SK-N-DZ (cell line): Measurements from ENCODE around the gene AP1M1.

ENCODE experiments used
- DNase-seq: peaks from one replicate; pipeline ENCODE4 v3.0.0-alpha.2; 2015; ENCODE audit warnings: low spot score

AP1M1 gene

DNA sequence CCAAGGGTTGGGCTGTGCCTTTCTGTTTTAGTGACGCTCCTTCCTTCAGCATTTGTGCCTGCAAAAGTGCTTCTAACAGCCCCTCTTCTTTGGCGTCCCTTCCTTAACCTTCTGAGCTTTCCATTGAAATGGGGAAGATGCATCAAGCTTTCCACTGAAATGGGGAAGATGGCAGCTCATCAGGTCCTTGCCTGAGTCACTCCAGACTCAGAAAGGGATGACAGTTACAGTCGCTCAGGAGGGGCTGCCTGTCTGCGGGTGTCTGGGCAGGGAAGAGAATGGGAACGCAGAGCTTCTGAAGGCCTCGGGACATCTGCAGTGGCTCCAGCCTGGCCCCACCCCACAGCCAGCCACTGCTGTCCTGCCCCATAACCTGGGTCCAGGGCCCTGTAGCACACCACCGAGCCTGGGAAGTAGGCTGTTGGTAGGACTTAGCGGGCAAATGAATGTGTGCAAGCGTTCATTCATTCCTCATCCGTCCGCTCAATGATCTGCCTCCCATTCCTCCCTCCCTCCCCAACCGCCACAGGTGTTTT lies 9.8 kb downstream of the AP1M1 start:
- DNase-seq, result no peak

DNA sequence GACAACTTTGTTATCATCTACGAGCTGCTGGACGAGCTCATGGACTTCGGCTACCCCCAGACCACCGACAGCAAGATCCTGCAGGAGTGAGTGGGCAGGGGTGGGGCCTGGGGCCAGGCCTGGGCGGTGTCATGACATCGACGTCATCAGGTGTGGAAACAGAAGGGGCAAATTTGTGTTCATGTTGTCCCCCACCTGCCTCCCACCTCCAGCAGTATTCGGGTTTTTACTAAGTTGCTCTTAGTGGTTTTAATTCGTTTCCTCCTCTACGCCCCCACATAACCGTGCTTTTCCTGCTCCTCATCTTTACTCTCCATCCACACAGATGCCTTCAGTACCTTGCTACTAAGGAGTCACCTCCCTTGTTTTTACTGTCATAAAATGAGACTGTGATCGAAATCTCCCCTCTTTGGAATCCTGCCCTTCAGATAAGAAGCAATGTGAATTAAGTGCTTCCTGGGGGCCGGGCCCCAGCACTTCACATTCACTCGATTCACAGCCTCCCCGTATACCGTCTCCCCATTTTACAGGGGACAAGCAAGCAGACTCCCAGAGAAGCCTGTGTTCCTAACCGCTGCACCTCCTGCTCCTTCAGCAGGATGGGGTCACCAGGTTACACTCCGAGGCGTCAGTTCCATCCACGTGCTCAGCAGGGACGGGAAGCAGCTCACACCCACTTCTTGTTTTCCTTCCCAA lies 10.5 kb downstream of the AP1M1 start:
- DNase-seq, result no peak

DNA sequence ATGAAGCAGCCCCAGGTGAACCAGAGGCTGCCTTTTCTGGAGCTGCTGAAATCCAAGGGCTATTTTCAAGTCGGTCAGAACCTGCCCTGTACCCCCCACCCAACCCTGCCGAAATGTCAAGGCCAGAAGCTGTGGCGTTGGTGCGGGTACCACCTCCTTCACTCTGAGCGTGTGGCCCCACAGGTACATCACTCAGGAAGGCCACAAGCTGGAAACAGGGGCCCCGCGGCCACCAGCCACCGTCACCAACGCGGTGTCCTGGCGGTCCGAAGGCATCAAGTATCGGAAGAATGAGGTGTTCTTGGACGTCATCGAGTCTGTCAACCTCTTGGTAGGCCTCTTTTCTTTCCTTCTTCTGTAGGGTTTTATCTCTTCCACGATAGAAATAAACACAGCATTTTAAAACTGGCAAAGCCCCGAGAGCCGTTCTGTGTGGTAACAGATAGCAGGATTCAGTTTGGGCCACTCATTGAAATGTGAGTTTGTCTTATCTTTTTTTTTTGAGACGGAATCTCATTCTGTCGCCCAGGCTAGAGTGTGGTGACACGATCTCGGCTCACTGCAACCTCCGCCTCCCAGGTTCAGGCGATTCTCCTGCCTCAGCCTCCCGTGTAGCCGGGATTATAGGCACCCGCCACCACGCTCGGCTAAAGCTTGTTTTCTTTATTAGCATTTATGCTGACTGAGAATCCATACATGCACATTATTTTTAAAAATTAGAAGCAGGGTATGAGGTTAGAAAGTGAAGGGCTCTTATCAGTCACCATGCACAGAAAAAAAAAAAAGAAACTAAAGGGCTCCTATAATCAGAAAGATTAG lies 11.3 kb downstream of the AP1M1 start:
- DNase-seq, result no peak

DNA sequence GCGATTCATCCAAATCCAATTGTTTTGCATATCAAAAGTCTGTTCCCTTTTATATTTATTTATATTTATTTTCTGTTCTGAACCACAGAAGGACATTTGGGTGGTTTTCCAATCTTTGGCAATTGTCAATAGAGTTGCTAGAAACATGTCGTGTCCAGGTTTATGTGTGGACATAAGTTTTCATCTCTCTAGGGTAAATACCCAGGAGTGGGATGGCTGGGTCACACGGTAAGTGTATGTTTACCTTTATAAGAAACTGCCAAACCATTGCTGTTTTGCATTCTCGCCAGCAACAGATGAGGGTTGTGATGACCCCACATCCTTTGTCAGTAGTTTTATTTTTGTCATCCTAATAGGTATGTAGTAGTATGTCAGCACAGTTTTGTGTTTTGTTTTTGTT lies 12.5 kb downstream of the AP1M1 start:
- no peak for DNase-seq

DNA sequence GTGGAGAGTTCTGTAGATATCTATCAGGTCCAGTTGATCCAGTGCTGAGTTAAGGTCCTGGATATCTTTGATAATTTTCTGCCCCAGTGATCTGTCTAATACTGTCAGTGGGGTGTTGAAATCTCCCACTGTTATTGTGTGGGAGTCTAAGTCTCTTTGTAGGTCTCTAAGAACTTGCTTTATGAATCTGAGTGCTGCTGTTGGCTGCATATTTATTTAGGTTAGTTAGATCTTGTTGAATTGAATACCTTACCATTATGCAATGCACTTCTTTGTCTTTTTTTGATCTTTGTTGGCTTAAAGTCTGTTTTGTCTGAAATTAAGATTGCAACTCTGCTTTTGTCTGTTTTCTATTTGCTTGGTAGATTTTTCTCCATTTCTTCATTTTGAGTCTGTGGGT lies 15.4 kb downstream of the AP1M1 start:
- no peak for DNase-seq

DNA sequence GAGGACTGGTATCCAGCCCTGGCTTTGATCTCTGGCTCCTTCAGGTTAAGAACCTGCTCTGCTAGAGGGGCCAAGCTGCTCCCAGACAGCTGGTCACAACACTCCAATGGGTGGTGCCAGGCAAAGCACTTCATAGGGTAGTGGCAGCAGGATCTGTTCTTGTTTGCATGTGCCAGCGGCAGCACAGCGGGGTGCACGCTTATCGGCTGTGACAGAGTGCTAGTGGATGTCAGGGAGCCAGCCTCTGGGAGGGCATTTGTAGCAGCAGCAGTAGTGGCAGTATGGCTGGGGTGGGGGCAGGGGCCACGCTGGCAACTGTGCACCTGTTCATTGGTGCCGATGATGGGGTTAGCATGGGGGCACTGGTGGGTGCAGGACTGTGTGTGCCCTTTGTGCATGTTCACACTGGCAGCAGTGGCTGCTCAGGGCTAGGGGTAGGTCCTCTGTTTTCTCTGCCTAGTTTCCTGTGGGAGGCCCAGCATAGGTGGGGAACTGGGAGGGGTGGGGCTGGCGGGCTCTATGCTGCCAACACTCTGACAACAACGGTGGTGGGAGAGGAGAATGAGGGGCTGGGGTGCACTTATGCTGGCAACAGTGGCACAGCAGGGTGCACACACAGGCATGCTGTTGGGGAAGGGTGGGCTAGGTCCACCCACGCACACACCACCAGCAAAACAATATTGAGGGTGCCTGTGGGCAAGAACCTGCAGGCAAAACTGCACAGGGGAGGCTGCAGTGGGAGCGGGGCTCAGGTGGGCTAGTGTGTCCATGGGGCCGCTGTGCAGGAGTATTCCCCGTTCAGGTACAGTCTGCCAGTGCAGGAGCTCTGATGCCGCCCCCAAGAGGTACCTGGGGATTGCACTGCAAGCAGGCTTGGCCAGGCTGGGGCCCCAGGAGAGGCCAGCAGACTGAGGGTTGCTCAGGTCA lies 19.3 kb downstream of the AP1M1 start:
- DNase-seq, result no peak

DNA sequence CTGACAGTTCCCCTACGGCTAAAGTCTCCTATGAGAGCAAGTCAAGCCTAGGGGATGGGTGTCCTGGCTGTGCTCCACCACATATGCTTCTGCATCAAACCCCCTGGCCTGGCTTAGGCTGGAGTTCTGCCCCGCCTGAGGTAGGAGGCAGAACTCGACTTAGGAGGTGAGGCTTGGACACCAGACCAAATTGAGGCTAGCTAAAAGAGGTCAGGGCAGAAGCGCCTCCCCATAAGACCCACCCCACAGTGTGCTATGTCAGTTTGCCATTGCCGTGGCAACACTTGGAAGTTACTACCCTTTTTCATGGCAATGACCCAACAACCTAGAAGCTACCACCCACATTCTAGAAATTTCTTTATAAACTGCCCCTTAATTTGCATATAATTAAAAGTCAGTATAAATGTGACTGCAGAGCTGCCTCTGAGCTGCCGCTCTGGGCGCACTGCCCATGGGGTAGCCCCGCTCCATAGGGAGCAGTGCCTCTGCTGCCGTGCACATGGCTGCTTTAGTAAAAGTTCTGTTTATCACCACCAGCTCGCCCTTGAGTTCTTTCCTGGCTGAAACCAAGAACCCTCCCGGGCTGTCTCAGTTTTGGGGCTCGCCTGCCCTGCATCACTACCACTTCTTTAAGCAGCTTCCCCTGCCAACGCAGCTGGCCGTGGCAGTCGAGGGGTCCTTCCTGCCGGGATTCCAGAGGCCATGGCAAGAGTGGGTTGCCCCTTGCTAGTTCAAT lies 20.2 kb downstream of the AP1M1 start:
- no peak for DNase-seq

DNA sequence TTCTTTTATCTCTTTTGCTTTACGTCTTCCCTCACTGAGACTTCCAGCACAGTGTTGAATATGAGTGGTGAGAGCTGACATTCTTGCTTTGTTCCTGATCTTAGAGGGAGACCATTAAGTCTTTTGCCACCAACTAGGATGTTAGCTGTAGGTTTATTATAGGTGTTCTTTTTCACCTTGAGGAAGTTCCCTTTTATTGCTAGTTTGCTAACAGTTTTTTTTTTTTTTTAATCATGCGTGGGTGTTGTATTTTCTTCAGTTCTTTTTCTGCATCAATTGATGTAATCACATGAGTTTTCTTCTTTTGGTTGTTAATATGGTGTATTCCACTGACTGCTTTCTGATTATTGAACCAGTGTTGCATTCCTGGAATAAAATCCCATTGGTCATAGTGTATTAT lies 21.1 kb downstream of the AP1M1 start:
- DNase-seq, result no peak

DNA sequence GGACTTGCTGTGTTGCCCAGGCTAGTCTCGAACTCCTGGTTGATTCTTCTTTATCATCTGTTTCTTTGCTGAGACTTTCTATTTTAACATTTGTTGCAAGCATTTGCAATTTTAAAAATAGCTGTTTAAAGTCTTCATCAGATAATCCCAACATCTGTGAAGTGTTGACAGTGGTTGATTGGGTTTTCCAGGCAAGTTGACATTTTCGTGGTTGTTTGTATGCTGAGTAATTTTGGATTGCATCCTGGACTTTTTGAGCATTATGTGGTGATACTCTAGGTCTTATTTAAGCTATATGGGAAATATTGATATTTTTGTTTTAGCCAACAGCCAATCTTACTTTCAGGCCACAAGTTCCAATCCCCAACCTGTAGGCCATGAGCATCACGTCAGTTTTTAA lies 25.1 kb downstream of the AP1M1 start:
- no peak for DNase-seq

DNA sequence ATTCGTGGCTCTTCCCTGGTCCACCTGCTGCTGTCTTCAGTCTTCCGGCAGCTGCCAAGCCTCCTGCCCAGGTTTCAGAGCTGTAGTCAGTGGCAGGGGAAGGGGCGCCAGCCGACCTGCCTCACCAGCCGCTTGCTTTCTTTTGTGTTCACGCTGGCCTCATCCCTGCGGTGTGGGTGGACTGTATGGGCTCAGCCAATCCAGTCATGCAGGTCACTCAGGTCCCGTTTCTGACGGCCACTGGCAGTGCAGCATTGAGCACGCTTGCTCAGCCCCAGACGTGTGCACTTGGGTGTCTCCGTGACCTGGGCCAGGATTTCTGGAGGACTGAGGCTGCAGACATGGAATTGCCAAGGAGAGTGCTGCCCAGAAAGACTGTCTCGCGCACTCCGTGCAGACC lies 26.0 kb downstream of the AP1M1 start:
- DNase-seq, result no peak

DNA sequence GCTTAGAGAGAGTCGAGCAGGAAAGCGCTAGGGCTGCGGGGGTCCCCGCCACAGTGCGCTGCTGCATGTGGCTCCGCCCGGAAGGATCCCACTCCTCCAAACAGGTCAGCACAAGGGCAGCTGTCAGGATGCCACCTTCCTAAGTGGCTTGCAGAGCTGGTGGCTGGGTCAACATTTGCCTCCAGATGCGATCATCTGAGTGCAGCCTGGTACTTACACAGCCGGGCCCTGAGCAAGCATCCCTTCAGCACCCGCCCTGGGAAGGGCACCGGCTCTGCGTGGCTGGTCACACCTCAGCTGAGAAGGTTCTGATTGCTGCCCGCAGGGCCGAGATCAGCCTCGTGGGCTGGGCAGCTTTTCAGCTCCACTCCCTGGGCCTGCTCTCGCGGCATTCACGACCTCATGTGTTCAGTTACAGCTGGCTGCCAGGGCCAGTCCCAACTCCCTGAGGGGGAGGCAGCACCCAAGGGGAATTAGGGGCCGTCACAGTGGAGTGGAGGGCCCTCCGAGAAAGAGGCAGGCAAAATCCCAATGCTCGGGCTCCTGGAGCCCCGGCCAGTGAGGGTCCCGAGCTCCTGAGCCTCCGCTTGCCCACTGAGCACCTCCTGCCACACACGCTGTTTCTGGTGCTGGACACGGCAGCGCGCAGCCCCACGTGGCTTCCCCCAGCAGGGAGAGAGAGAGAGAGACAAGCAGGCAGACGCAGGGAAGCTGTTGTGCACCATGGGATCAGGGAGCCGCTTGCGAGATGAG lies 26.8 kb downstream of the AP1M1 start:
- DNase-seq, result no peak

DNA sequence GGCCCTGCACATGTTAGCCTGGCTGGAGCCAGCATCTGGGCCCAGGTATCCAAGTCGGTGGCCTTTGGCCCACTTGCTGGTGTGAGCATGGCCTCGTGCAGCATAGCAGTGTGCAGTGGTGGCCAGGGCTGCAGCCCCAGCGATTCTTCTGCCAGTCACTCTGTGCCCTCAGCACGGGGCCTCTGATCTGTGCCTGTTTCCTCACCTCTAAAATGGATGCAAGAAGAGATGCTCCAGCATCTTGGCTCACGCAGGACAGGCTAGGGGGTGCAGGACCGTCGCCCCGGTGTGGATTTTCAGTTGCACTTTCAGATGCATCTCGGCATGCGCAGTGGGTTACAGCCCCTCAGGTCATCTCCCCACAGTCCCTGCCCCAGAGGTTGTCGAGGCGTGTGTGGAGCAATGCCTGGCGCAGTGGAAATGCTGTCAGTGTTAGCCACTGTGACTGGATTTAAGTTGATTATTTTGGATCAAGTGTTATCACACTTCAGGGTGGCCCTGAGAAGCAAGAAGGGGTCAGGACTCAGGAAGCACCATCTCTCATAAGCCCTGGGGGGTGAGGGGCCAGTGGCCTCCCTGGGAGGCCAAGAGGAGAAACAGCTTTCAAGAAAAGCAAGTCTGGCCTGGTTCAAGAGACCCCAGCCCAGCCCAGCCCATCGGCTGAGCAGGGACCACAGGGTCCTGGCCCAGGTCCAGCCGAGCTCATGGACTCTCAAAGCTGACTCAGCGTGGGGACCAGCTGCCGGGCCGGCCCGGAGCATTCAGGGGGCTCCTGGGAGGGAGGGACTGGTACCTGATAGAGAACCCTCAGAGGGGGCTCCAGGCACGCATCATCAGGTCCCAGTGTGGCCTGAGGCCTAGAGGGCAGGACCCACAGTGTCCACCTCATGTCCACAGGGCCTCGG lies 27.8 kb downstream of the AP1M1 start:
- no peak for DNase-seq

DNA sequence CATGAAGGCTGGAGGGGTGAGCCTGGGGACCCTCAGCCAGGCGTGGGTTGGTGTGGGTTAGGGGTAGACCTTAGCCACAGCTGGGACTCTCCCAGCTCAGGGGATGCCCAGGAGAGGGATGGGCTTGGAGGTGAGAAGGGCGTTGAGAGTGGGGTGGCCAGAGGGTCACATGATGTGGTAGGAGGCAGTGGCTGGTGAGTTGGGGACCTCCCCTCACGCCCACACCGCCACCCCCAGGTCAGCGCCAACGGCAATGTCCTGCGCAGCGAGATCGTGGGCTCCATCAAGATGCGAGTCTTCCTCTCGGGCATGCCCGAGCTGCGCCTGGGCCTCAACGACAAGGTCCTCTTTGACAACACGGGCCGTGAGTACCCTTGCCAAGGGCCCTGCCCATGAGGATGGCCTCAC lies 28.5 kb downstream of the AP1M1 start:
- DNase-seq, result no peak

DNA sequence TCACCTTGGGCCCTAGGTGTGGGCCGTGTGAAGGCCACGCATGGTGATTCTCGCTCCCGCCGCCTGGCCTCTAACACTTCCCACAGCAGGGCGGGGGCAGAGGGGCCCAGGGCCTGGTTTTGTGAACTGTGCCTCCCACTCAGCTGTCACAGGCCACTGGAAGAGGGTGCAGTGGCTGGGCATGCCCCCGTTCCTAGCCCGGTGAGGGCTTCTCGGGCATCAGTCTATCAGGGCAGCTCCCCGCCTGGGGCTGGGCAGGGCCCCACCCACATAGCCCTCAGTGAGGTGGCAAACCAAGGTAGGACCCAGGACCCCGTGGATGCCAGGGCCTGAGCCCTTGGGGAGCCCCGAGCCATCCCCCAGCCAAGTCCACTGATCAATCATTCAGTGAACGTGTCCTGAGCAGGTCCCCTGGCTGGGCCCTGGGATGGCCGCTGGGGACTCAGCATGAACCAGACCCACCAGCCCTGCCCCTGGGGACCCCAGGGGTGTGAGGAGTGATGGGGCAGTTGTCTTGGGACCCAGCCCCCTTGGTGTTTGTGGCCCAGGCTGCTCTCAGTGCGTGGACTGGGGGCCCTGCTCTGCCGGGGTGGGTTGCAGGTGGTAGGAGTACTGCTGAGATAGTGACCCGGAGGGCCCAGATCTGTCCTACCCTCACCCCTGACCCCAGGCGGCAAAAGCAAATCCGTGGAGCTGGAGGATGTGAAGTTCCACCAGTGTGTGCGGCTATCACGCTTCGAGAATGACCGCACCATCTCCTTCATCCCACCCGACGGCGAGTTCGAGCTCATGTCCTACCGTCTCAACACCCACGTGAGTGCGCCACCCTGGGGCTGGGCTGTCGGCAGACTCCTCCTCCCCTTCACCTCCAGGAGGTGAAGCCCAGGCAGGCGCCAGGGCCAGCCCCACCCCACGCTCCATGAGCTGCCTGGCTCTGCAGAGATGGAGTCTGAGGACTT lies 29.4 kb downstream of the AP1M1 start:
- DNase-seq, result no peak

DNA sequence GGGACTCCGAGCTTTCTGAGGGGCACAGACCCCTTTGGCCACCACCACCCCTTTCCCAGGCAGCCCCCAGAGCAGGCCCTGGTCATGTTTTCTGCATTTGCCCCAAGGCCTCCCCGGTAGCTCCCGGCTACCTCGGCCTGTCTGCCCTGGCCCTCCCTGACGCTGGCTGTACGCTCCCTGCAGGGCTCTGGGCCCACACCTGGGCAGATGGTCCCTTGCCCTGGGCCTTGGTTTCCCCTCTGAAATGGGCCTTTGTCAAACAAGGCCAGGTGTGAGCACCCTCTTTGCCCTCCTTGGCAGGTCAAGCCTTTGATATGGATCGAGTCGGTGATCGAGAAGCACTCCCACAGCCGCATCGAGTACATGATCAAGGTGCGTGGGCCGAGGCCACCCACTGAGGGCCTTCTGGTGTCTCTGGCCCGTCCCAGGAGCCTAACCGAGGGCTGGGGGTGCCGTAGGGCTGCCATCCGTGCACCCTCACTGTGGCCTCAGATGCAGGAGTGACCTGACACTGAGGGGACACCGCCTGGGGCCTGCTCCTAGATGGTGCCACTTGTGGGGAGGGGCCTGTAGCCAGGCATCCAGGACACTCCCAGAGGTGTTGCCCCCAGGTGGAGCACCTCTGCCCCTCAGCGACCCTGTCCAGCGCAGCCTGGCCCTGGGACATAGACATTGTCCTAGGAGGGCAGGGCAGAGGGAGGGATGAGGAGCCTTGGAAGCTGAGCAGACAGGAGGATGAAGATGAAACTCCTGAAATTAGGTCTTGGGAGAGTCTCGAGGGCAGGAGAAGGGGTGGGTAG lies 30.3 kb downstream of the AP1M1 start:
- no peak for DNase-seq

DNA sequence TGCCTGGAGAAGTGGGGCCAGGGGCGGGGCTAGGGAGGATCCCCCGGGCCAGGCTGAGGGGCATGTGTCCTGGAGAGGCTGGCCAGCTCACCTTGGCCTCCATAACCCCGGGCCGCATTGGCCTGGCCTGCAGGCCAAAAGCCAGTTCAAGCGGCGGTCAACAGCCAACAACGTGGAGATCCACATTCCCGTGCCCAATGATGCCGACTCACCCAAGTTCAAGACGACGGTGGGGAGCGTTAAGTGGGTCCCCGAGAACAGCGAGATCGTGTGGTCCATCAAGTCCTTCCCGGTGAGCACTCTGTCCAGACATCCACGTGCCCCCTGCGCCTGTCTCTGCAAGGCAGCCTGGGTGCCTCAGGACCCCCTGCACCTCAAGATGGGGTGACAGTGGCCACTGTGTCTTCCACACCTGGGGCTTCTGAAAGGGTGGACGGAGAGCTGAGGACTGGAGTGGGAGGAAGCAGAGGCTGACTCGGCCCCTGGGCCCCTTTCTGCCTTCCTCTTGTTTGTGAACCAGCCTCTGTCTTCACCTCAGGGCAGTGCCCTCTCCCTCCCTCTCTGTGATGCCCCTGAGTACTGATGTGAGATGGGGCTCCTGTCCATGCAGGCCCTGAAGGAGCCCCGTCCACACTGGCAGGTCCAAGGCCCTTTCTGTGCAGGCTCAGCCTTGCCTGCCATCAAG lies 31.1 kb downstream of the AP1M1 start:
- no peak for DNase-seq

DNA sequence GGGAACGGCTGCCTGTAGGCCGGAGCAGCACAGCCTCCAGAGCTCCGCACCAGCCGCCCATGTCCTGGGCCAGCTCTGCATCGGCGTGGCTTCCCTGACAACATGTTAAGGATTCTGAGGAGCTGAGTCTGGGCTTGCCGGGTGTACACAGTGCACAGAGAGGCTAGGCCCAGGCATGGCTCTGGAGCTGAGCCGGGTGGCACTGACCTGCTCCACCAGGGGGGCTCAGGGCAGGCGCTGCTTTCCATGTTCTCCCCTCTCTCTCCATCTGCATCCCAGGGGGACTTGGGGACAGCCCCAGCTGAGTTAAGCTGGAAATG lies 31.6 kb downstream of the AP1M1 start:
- no peak for DNase-seq
